ENCODE data around the gene AATK. TPM values are rescaled to one million over a fixed set of nuclear protein-coding genes. Genes with fewer than 3 reads are reported as not detected.

The AATK gene
- total and polyA plus RNA-seq, 10 of the 15 experiments (the other 5 are each of a cell fraction or from before 2014, with no cell fraction given), result 0.04 TPM; not detected in 9

- intact Hi-C loops (cut with micrococcal nuclease; ENCODE audit: unreplicated experiment) (no loop called here), in situ Hi-C loops (cut with MboI) (no loop called here)
- Histone ChIP-seq H3K36me3 (ENCODE audit: control insufficient read depth in 2 of 2, insufficient read depth in 2 of 2, low read length in 1 of 2) (no peaks in the 10 kb centered on the region), H2AFZ (ENCODE audit: control insufficient read depth, low read depth, low read length) (no peak overlapping the region), H3K9ac (ENCODE audit: control insufficient read depth, insufficient read depth, low read length) (no peak overlapping the region), H3K27me3 (replicated peaks in 1 of 2; ENCODE audit: control insufficient read depth in 2 of 2, insufficient read depth in 2 of 2, low read length in 1 of 2) (no peaks in the 10 kb centered on the region), H3K79me2 (ENCODE audit: control insufficient read depth, insufficient read depth, low read length) (no peaks in the 10 kb centered on the region), H3K4me3 (no peak overlapping the region), H3K4me2 (ENCODE audit: control insufficient read depth, insufficient read depth) (no peak overlapping the region), H3K9me3 (replicated peaks; ENCODE audit: control insufficient read depth, insufficient read depth, low read length) (no peaks in the 10 kb centered on the region), H3K4me1 (ENCODE audit: control insufficient read depth, insufficient read depth, low read length) (no peaks in the 10 kb centered on the region), H3K27ac (ENCODE audit: control insufficient read depth, insufficient read depth) (no peak overlapping the region), H4K20me1 (ENCODE audit: control insufficient read depth, insufficient read depth) (no peaks in the 10 kb centered on the region)
- DNase-seq (ENCODE audit: low read depth, low spot score) (no peak), ATAC-seq (no peak), FAIRE-seq (no peak)
- POLR2A ChIA-PET, result no interaction called here
- no TSS peak for BruUV-seq (replicated peaks)
- SMC1A ChIA-PET (ENCODE audit: uncharacterized antibody, unreplicated experiment), result no interaction called here
- CTCF ChIA-PET, result no interaction called here
- TF ChIP-seq ZNF384 (IDR thresholded peaks at IDR 0.05; ENCODE audit: borderline replicate concordance, low read depth, low read length), result no peak
- TF ChIP-seq STAT3 (IDR thresholded peaks at IDR 0.05; ENCODE audit: low read depth, low read length), result no peak
- TF ChIP-seq BCL11A (IDR thresholded peaks at IDR 0.05; ENCODE audit: low read depth, low read length), result no peak
- no peak for TF ChIP-seq PKNOX1 (IDR thresholded peaks at IDR 0.05)
- TF ChIP-seq USF2 (IDR thresholded peaks at IDR 0.05; ENCODE audit: borderline replicate concordance, low read depth, low read length), result no peak
- no peak for TF ChIP-seq GABPA (IDR thresholded peaks at IDR 0.05; ENCODE audit: low read depth)
- TF ChIP-seq SKIL (IDR thresholded peaks at IDR 0.05; ENCODE audit: low read depth, poor library complexity, severe bottlenecking), result no peak
- TF ChIP-seq FOXM1 (IDR thresholded peaks at IDR 0.05; ENCODE audit: low read depth, low read length), result no peak
- no peak for TF ChIP-seq EGR1 (IDR thresholded peaks at IDR 0.05; ENCODE audit: borderline replicate concordance in 1 of 2, low read depth in 2 of 2, low read length in 2 of 2)
- RAD21 ChIA-PET (ENCODE audit: unreplicated experiment), result no interaction called here
- WGBS (ENCODE audit: insufficient coverage, insufficient replicate concordance, low lambda C conversion rate, missing lambda C conversion rate), result 88% methylated on average over 64 of the region's 109 CpGs
These were observed 43.9 kb downstream of the AATK start for GRCh38 chr17:81121841-81122733.

Data from GM12878 (cell line).